Fibroblast of lung (primary cell): ENCODE measurements around the gene DRGX.

Source experiments
- CTCF ChIP-seq, 2 donors: IDR thresholded peaks in 1 of 2; conservative IDR thresholded peaks in 1 of 2; 1 replicate in 1 of 2; 2 replicates in 1 of 2; pipeline ENCODE4 v1.5.1; 2011 to 2012; ENCODE audit warnings: low read length in 2 of 2, control low read depth in 1 of 2, inconsistent platforms in 1 of 2, low read depth in 1 of 2, mild to moderate bottlenecking in 1 of 2
- EZH2 ChIP-seq: IDR thresholded peaks from 2 replicates; pipeline ENCODE4 v1.5.1; 2012; ENCODE audit warnings: low read length, control low read depth, mild to moderate bottlenecking; ENCODE audit errors: missing control alignments

- TF ChIP-seq CTCF (conservative IDR thresholded peaks at IDR 0.05 in 1 of 2, IDR thresholded peaks at IDR 0.05 in 1 of 2; ENCODE audit: low read depth in 1 of 2, low read length in 2 of 2) (no peak), EZH2 (no peak)
Measured at GRCh38 chr10:49441488-49442476, 45.9 kb upstream of the DRGX start.
